Astrocyte (in vitro differentiated cells and primary cell): Measurements from ENCODE around the gene POLR2L. TPM values are rescaled to one million over a fixed set of nuclear protein-coding genes. Genes with fewer than 3 reads are reported as not detected.

Source experiments
- DNase-seq: peaks from one replicate; pipeline ENCODE4 v3.0.0-alpha.2; 2010; ENCODE audit warnings: low read depth
- FAIRE-seq: peaks from 2 replicates; lab custom pipeline; 2011; peaks lifted over from hg19 to GRCh38; lab: Jason Lieb, UNC
- H2AFZ ChIP-seq: 2 replicates; pipeline ENCODE4 v1.6.0; 2012; ENCODE audit warnings: low read depth, low read length, inconsistent platforms
- H3K27ac ChIP-seq: 2 replicates; pipeline ENCODE4 v1.5.1; 2011; ENCODE audit warnings: low read depth, low read length, inconsistent platforms
- H3K27me3 ChIP-seq: 2 replicates; pipeline ENCODE4 v1.6.0; 2011; ENCODE audit warnings: low read length, inconsistent platforms; ENCODE audit not compliant: insufficient read depth
- H3K36me3 ChIP-seq: 2 replicates; pipeline ENCODE4 v1.5.1; 2011; ENCODE audit warnings: low read length, inconsistent platforms; ENCODE audit not compliant: insufficient read depth
- H3K4me1 ChIP-seq: 2 replicates; pipeline ENCODE4 v1.5.1; 2011; ENCODE audit warnings: low read length, inconsistent platforms; ENCODE audit not compliant: insufficient read depth
- H3K4me2 ChIP-seq: 2 replicates; pipeline ENCODE4 v1.6.0; 2012; ENCODE audit warnings: low read length, inconsistent platforms
- H3K4me3 ChIP-seq: 2 replicates; pipeline ENCODE4 v1.5.1; 2011; ENCODE audit warnings: low read depth, mild to moderate bottlenecking, low read length, inconsistent platforms; ENCODE audit not compliant: insufficient read depth
- H3K79me2 ChIP-seq: 2 replicates; pipeline ENCODE4 v1.6.0; 2012; ENCODE audit warnings: mild to moderate bottlenecking, low read length, inconsistent platforms; ENCODE audit not compliant: insufficient read depth
- H3K9ac ChIP-seq: 2 replicates; pipeline ENCODE4 v1.6.0; 2012; ENCODE audit warnings: mild to moderate bottlenecking, low read length, inconsistent platforms
- H3K9me3 ChIP-seq: 2 replicates; pipeline ENCODE4 v1.5.1; 2012; ENCODE audit warnings: low read depth, mild to moderate bottlenecking, low read length, inconsistent platforms; ENCODE audit not compliant: insufficient read depth
- H4K20me1 ChIP-seq: 2 replicates; pipeline ENCODE4 v1.6.0; 2012; ENCODE audit warnings: low read length, inconsistent platforms; ENCODE audit not compliant: insufficient read depth
- H3K27ac Mint-ChIP-seq: one replicate; pipeline ENCODE4 v1.8.0; 2021; ENCODE audit warnings: mild to moderate bottlenecking, mixed read lengths; ENCODE audit not compliant: unreplicated experiment
- H3K27me3 Mint-ChIP-seq: one replicate; pipeline ENCODE4 v1.8.0; 2021; ENCODE audit warnings: low read depth, mixed read lengths; ENCODE audit not compliant: unreplicated experiment
- H3K36me3 Mint-ChIP-seq: one replicate; pipeline ENCODE4 v1.8.0; 2021; ENCODE audit warnings: low read depth, mixed read lengths; ENCODE audit not compliant: unreplicated experiment
- H3K4me1 Mint-ChIP-seq: one replicate; pipeline ENCODE4 v1.8.0; 2021; ENCODE audit warnings: low read depth, mixed read lengths; ENCODE audit not compliant: unreplicated experiment
- H3K4me3 Mint-ChIP-seq: one replicate; pipeline ENCODE4 v1.8.0; 2021; ENCODE audit warnings: mild to moderate bottlenecking, moderate library complexity, mixed read lengths; ENCODE audit not compliant: unreplicated experiment
- H3K9me3 Mint-ChIP-seq: one replicate; pipeline ENCODE4 v1.8.0; 2021; ENCODE audit warnings: mild to moderate bottlenecking, mixed read lengths; ENCODE audit not compliant: unreplicated experiment
- CTCF ChIP-seq: IDR thresholded peaks from 2 replicates; pipeline ENCODE4 v1.5.1; 2011; ENCODE audit warnings: low read depth, mild to moderate bottlenecking, inconsistent platforms, low read length, moderate library complexity; ENCODE audit not compliant: insufficient read depth
- EZH2 ChIP-seq: IDR thresholded peaks from 2 replicates; pipeline ENCODE4 v1.6.1; 2012; ENCODE audit warnings: mild to moderate bottlenecking, low read length, inconsistent platforms; ENCODE audit not compliant: insufficient read depth
- total RNA-seq: library from RNA; stranded (reverse); gene quantifications from 2 replicates; pipeline ENCODE4 v1.2.1, GENCODE V29; 2021

POLR2L gene
- total RNA-seq, 1 donor from 2014 or later = 212 TPM

- FAIRE-seq (no peak), DNase-seq (no peak)
- H3K27ac Mint-ChIP-seq = no peak overlapping the region
Measured at GRCh38 chr11:875769-876301, 33.5 kb upstream of the POLR2L start.

DNA sequence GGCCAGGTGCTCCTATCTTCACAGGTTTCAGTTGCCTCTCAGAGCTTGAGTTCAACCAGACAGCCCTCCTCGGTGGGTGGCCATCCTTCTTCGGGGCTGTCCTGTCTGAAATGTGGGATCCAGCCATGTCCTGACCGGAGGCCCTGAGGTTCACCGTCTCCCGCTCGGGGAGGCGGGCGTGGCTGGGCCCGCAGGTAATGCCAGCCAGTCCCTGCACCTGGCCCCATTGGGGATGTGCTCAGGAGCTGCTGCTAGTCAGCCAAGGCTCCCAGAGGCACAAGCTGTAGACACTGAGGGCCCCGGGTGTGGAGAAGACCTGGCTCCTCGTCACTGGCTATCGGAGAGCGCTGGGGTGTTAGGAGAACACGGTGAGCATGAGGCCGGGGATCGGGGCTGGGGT, 32.9 kb upstream of the POLR2L start:
- no peak overlapping the region for H3K4me3 ChIP-seq
- no peaks in the 10 kb centered on the region for H3K9me3 Mint-ChIP-seq

More at GRCh38 chr11:875769-876301, 33.5 kb upstream of the POLR2L start:
- Histone ChIP-seq H2AFZ (no peak overlapping the region), H3K27ac (no peak overlapping the region), H3K27me3 (no peaks in the 10 kb centered on the region), H3K79me2 (no peaks in the 10 kb centered on the region), H3K36me3 (no peaks in the 10 kb centered on the region), H3K9me3 (no peaks in the 10 kb centered on the region), H3K4me1 (peaks cover 4% of the 10 kb centered on the region), H4K20me1 (peaks cover 20% of the 10 kb centered on the region), H3K4me3 (no peak overlapping the region), H3K4me2 (no peak overlapping the region), H3K9ac (no peak overlapping the region)
- peaks cover 8% of the 10 kb centered on the region for H3K36me3 Mint-ChIP-seq
- H3K27me3 Mint-ChIP-seq = peaks cover 3% of the 10 kb centered on the region
- H3K4me1 Mint-ChIP-seq = no peaks in the 10 kb centered on the region
- TF ChIP-seq EZH2 (no peak), CTCF (no peak)
- H3K4me3 Mint-ChIP-seq = no peak overlapping the region
- H3K9me3 Mint-ChIP-seq = no peaks in the 10 kb centered on the region

More for the DNA sequence above, 32.9 kb upstream of the POLR2L start:
- Histone ChIP-seq H3K27me3 (no peaks in the 10 kb centered on the region), H4K20me1 (peaks cover 23% of the 10 kb centered on the region), H3K4me2 (no peak overlapping the region), H3K27ac (no peak overlapping the region), H3K79me2 (no peaks in the 10 kb centered on the region), H2AFZ (no peak overlapping the region), H3K4me1 (peaks cover 4% of the 10 kb centered on the region), H3K9me3 (no peaks in the 10 kb centered on the region), H3K36me3 (no peaks in the 10 kb centered on the region), H3K9ac (no peak overlapping the region)
- H3K4me1 Mint-ChIP-seq = no peaks in the 10 kb centered on the region
- peaks cover 8% of the 10 kb centered on the region for H3K36me3 Mint-ChIP-seq
- DNase-seq (no peak), FAIRE-seq (no peak)
- no peak for TF ChIP-seq EZH2
- no peak for TF ChIP-seq CTCF
- H3K4me3 Mint-ChIP-seq = no peak overlapping the region
- peaks cover 3% of the 10 kb centered on the region for H3K27me3 Mint-ChIP-seq
- no peak overlapping the region for H3K27ac Mint-ChIP-seq
